H1 (cell line): Measurements from ENCODE around the gene CEP72. TPM values are rescaled to one million over a fixed set of nuclear protein-coding genes. Genes with fewer than 3 reads are reported as not detected.

Experiments used
- E2F6 ChIP-seq: IDR thresholded peaks from 2 replicates; pipeline ENCODE4 v1.6.1; 2012; ENCODE audit warnings: inconsistent platforms
- RBBP5 ChIP-seq: IDR thresholded peaks from 2 replicates; pipeline ENCODE4 v1.7.1; 2012; ENCODE audit warnings: low read depth, mild to moderate bottlenecking, inconsistent platforms, low read length, moderate library complexity, borderline replicate concordance
- SIRT6 ChIP-seq: IDR thresholded peaks from one replicate; pipeline ENCODE4 v1.7.1; 2012; ENCODE audit warnings: low read length, inconsistent platforms
- polyA plus RNA-seq, 7 experiments: library from polyadenylated mRNA; depleted of rRNA in 3 of 7; stranded (reverse) in 5 of 7; unstranded in 2 of 7; fragments of >200 nt in 5 of 7; fragments of 200-250 nt in 2 of 7; gene quantifications; 1 replicate in 5 of 7; 2 replicates in 1 of 7; 4 replicates in 1 of 7; pipeline versions ENCODE4 v1.2.1 to v1.2.3, GENCODE V29; 2011 to 2013; ENCODE audit warnings: missing spikeins in 2 of 7, mixed read lengths in 2 of 7
- total RNA-seq: library from RNA; stranded (reverse); fragmentation: NEBNext Ultra II Directional; extraction: Animal tissue kit (Norgen Biotek cat#: 25700); gene quantifications from 2 replicates; pipeline ENCODE4 v1.2.1, GENCODE V29; 2021

CEP72 gene
- total and polyA plus RNA-seq, 2 of the 8 experiments (the other 6 are each of a cell fraction or from before 2014, with no cell fraction given) = 13.1 to 19.6 TPM

- TF ChIP-seq E2F6 (no peak), RBBP5 (no peak), SIRT6 (no peak)
Observed at GRCh38 chr5:675871-676698, 63.9 kb downstream of the CEP72 start (continued).
